HG02623 (cell line): ENCODE data around the gene PLD2.

Source experiments
- ATAC-seq: cut with Tn5 transposase; IDR thresholded peaks from one replicate; pipeline ENCODE4 v1.9.1; 2021; ENCODE audit warnings: moderate library complexity; ENCODE audit not compliant: unreplicated experiment

PLD2 gene

DNA sequence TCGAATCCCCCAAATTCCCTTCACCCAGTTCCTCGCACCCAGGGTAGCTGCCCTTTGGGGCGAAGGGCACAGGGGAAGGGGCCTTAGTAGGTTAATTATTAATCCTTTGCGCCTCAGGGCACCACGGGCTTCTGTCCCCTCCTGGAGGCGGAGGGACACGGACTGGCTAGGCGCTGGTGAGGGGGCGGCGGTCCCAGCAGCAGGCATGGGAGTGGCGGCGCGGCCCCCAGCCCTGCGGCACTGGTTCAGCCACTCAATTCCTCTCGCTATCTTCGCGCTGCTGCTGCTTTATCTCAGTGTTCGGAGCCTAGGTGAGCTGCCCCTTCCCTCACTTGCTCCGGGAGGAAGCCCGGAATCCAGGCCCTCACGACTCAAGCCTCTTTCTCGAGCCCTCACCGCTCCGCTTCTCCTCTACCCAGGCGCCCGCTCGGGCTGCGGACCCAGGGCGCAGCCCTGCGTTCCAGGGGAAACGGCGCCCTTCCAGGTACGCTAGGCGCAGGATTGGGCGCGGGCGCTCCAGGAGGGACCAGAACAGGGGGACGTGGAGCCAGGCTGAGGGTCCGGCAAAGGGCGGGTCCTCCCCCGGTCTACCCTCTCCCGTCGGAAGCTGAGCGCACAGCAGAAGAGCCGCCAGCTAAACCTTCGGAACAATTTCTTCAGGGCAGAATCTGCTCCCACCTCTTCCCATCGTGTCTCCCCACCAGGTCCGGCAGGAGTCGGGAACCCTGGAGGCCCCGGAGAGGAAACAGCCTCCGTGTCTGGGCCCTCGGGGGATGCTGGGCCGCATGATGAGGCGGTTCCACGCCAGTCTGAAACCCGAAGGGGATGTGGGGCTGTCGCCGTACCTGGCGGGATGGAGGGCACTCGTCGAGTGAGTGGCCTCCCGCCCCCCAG, 17.9 kb upstream of the PLD2 start, which contains the start of gene GLTPD2:
Gene GLTPD2 (plus strand): TSS at position 158 of the 894 bp plus-strand sequence. CDS start 48 bp downstream, at position 206.
- ATAC-seq: no peak

DNA sequence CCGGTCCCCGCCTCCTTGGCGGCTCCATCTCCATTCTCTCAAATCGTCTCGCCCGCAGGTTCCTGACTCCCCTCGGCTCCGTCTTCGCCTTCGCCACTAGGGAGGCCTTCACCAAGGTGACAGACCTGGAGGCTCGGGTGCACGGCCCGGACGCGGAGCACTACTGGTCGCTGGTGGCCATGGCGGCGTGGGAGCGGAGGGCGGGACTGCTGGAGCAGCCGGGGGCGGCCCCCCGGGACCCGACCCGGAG, 17.3 kb upstream of the PLD2 start:
- no peak for ATAC-seq

DNA sequence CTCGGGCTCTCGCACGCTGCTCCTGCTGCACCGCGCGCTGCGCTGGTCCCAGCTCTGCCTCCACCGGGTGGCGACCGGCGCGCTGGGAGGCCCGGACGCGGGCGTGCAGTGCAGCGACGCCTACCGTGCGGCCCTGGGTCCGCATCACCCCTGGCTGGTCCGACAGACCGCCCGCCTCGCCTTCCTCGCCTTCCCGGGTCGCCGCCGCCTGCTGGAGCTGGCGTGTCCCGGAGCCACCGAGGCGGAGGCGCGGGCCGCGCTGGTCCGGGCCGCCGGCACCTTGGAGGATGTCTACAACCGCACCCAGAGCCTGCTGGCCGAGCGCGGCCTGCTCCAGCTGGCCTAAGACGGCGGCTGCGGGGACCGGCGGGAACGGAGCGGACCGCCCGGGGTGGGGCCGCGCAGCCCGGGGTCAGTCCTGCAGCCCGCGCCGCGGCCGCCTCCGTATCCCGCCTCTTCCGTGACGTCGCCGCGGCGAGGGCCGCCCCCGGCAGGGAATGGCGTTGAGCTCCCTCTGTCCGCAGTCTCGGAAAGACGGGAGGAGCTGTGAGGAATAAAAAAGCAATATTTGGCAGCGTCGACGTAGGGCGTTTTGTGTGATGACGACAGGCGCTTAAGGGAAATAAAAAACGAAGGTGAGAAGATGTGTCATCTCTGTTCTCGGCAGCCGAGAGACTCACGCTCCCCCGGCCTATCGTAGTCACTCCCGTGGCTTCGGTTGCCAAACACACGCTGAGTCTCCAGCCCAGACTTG, 16.8 kb upstream of the PLD2 start:
- peak; percentile 73 for ATAC-seq

- ATAC-seq: no peak
These were observed 16.3 kb upstream of the PLD2 start for GRCh38 chr17:4790705-4791088.

- no peak for ATAC-seq
These were observed 11.8 kb upstream of the PLD2 start for GRCh38 chr17:4795168-4795567.

DNA sequence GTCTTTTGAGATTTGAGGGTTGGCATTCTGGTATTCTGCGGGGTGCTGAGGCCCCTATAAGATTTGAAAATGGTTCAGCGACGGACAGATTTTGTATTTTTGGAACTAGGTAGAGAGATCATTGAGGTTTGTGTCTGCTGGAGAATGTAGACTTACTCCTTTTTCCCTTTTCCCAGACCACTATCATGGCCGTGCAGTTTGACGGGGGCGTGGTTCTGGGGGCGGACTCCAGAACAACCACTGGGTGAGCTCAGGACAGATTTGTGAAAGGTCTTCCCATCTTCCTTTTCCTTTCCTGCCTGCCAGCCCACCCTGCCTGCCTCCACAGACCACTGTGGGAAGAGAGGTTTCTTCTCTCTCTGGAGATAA, 10.4 kb upstream of the PLD2 start:
- ATAC-seq: no peak

GRCh38 chr17:4800462-4801196, 6.3 kb upstream of the PLD2 start:
- ATAC-seq: no peak

DNA sequence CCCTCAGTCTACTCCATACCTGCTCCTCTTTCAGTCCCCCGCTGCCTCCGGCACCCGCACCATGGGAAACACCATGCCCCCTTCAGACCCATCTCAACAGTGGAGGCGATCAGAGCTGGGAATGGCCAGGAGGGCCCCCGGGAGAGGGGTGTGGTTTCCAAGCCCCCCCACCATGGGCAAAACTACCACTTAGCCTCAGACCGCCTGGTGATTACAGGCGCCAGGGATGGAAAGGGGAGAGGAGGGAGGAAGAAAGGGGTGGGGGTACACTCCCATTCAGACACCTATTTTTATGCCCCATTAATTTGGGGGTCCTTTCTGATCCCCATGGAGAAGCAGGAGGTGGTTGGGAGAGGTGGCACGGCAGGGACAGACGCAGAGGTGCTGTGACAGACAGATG, 4.7 kb upstream of the PLD2 start, which contains the start of gene C17orf114:
Gene C17orf114 (minus strand): TSS at position 101 of the 400 bp plus-strand sequence.
- no peak for ATAC-seq

- no peak for ATAC-seq
These were observed 536 bp upstream of the PLD2 start for GRCh38 chr17:4806456-4806776.

DNA sequence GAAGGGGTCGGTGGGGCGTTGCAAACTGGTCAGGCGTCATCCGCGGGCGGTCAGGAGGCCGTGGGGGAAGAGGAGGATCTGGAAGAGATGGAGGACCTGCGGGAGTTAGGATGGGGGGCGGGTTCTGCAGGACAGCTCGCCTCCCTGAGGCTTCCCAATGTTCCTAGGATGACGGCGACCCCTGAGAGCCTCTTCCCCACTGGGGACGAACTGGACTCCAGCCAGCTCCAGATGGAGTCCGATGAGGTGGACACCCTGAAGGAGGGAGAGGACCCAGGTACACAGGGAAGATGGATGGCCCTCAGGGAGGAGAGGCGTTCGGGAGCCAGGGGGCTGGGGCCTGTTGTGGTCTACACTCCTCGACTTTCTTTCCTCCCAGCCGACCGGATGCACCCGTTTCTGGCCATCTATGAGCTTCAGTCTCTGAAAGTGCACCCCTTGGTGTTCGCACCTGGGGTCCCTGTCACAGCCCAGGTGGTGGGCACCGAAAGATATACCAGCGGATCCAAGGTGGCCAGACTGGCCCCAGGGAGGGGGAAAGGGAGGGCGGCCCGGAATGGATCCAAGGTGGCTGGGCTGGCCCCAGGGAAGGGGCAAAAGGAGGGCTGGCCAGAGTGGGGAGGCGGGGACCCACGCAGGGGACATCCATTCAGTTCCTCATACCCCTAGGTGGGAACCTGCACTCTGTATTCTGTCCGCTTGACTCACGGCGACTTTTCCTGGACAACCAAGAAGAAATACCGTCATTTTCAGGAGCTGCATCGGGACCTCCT, 839 bp downstream of the PLD2 start:
- ATAC-seq: no peak

- ATAC-seq: no peak
These were observed 1.4 kb downstream of the PLD2 start for GRCh38 chr17:4808378-4808767.

DNA sequence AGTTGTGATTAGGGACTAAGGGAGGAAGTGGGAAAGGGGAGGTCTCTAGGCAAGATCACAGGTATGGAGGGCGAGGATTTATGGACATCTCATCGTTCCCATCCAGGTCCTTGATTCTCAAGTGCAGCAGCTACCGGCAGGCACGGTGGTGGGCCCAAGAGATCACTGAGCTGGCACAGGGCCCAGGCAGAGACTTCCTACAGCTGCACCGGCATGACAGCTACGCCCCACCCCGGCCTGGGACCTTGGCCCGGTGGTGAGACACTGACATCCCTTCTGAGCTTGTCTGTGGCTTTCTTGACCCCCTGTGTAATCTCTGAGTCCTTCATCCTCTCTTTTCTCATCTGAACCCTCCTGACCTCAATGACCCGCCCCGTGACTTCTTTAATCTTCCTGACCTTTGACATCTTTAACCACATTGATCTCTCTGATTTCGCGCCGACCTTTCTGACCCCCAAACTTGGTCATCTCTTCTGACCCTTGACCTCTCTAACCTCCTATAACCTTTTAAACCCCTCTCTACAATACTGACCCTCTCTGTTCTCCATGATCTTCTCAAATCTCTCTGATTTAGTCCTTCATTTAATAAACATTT, 3.8 kb downstream of the PLD2 start:
- no peak for ATAC-seq

- no peak for ATAC-seq
These were observed 4.5 kb downstream of the PLD2 start for GRCh38 chr17:4811471-4811870.

GRCh38 chr17:4812690-4813089, 5.7 kb downstream of the PLD2 start:
- no peak for ATAC-seq

- ATAC-seq: no peak
These were observed 8.2 kb downstream of the PLD2 start for GRCh38 chr17:4815043-4815675.

- no peak for ATAC-seq
These were observed 9.9 kb downstream of the PLD2 start for GRCh38 chr17:4816826-4817225.

GRCh38 chr17:4818276-4818675, 11.3 kb downstream of the PLD2 start:
- no peak for ATAC-seq

DNA sequence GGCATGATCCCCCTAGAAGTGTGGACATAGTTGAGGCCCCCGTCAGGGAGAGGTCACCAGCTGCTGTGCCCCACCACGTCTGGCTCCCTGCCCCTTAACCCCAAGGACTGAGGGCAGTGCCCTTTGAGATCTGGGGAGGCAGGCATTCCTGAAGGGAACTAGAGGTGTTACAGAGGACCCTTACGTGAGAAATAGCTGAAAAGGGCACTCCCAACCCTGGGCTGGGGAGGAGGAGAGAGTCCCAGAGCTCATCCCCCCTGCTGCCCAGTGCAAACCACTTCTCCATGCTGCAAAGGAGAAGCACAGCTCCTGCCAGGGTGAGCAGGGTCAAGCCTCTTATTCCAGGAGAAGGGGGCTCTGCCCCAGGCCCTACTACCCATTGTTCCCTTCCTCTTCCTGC, 15.9 kb downstream of the PLD2 start:
- no peak for ATAC-seq

GRCh38 chr17:4823373-4824089, 16.6 kb downstream of the PLD2 start:
- ATAC-seq: no peak

DNA sequence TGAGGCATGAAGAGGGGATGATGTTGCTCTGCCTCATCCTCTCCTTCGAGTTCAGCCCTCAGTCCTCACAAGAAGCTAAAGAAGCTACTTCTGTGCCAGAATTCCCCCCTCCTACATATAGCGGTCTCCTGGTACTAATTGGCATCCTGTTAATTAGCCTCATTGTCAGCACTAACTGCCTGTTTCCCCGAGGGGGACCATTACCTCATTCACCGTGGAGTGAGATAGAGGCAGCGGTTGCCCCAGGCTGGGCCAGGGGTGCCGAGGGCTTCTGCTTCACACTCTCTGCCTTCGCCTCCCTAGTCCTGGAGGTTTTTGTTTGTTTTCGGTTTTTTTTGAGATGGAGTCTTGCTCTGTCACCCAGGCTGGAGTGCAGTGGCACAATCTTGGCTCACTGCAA, 20.4 kb downstream of the PLD2 start:
- ATAC-seq: no peak
